GM12878 (cell line): Measurements from ENCODE around the gene EFHC1. TPM values are rescaled to one million over a fixed set of nuclear protein-coding genes. Genes with fewer than 3 reads are reported as not detected.

ENCODE experiments used
- ATAC-seq: fragments of 200-7000 bp; cut with Tn5 transposase; 3 replicates; pipeline ENCODE4 v1.9.1; 2020; ENCODE audit warnings: mild to moderate bottlenecking, moderate library complexity
- BruUV-seq: library from RNA; stranded (reverse); fragments of 400-500 nt; replicated peaks from 2 replicates; lab custom pipeline; 2021; lab: Mats Ljungman, UMichigan
- CTCF ChIA-PET: fragments of 300-600 bp; sonication (Branson Sonifier 250); formaldehyde crosslinking; extraction: SDS; loops from one replicate; lab custom pipeline; 2021; ENCODE audit warnings: inconsistent platforms; lab: Yijun Ruan, JAX
- POLR2A ChIA-PET: fragments of 350-600 bp; formaldehyde crosslinking; extraction: SDS; loops from one replicate; lab custom pipeline; 2021; ENCODE audit warnings: inconsistent platforms; lab: Charles Lee
- RAD21 ChIA-PET: fragments of 300-600 bp; sonication (Branson Sonifier 250); formaldehyde crosslinking; loops from one replicate; lab custom pipeline; 2023; ENCODE audit warnings: antibody characterized with exemption; ENCODE audit not compliant: unreplicated experiment; lab: Charles Lee
- SMC1A ChIA-PET: fragments of 300-600 bp; sonication (Branson Sonifier 250); formaldehyde crosslinking; loops from one replicate; lab custom pipeline; 2023; ENCODE audit not compliant: unreplicated experiment, uncharacterized antibody; lab: Charles Lee
- DNase-seq: peaks from one replicate; pipeline ENCODE4 v3.0.0-alpha.2; 2011; ENCODE audit warnings: low read depth, low spot score
- FAIRE-seq: peaks from 3 replicates; lab custom pipeline; 2011; peaks lifted over from hg19 to GRCh38; lab: Jason Lieb, UNC
- H2AFZ ChIP-seq: 2 replicates; pipeline ENCODE4 v1.6.0; 2011; ENCODE audit warnings: low read depth, low read length, control low read depth; ENCODE audit not compliant: control insufficient read depth
- H3K27ac ChIP-seq: 2 replicates; pipeline ENCODE4 v1.5.1; 2011; ENCODE audit warnings: control low read depth; ENCODE audit not compliant: control insufficient read depth, insufficient read depth
- H3K27me3 ChIP-seq, 2 experiments: replicated peaks in 1 of 2; 2 replicates each; pipeline versions ENCODE4 v1.6.0 to v1.6.1; 2011; ENCODE audit warnings: low read length in 1 of 2; ENCODE audit not compliant: control insufficient read depth in 2 of 2, insufficient read depth in 2 of 2
- H3K36me3 ChIP-seq, 2 experiments: 2 replicates each; pipeline ENCODE4 v1.5.1; 2011; ENCODE audit warnings: low read length in 1 of 2; ENCODE audit not compliant: control insufficient read depth in 2 of 2, insufficient read depth in 2 of 2
- H3K4me1 ChIP-seq: 2 replicates; pipeline ENCODE4 v1.6.1; 2011; ENCODE audit warnings: mild to moderate bottlenecking, low read length, moderate library complexity, mixed read lengths; ENCODE audit not compliant: control insufficient read depth, insufficient read depth
- H3K4me2 ChIP-seq: 2 replicates; pipeline ENCODE4 v1.6.0; 2011; ENCODE audit warnings: control low read depth; ENCODE audit not compliant: control insufficient read depth, insufficient read depth
- H3K4me3 ChIP-seq: fragments of 200-600 bp; sonication (generic); 2 replicates; pipeline ENCODE4 v1.5.1; 2016
- H3K79me2 ChIP-seq: 2 replicates; pipeline ENCODE4 v1.6.0; 2011; ENCODE audit warnings: low read length; ENCODE audit not compliant: control insufficient read depth, insufficient read depth
- H3K9ac ChIP-seq: 2 replicates; pipeline ENCODE4 v1.8.0; 2011; ENCODE audit warnings: low read length, control low read depth, mixed read lengths; ENCODE audit not compliant: control insufficient read depth, insufficient read depth
- H3K9me3 ChIP-seq: replicated peaks from 3 replicates; pipeline ENCODE4 v1.5.1; 2011; ENCODE audit warnings: mild to moderate bottlenecking, low read length; ENCODE audit not compliant: control insufficient read depth, insufficient read depth
- H4K20me1 ChIP-seq: 2 replicates; pipeline ENCODE4 v1.6.0; 2011; ENCODE audit not compliant: control insufficient read depth, insufficient read depth
- ATF2 ChIP-seq: IDR thresholded peaks from 2 replicates; pipeline ENCODE4 v1.6.1; 2012; ENCODE audit warnings: low read length, inconsistent platforms
- PAX5 ChIP-seq: IDR thresholded peaks from 2 replicates; pipeline ENCODE4 v1.6.1; 2011; ENCODE audit warnings: low read depth, low read length, borderline replicate concordance
- RUNX3 ChIP-seq: IDR thresholded peaks from 2 replicates; pipeline ENCODE4 v1.6.1; 2012; ENCODE audit warnings: low read length, inconsistent platforms
- STAT3 ChIP-seq: IDR thresholded peaks from 2 replicates; pipeline ENCODE4 v1.6.1; 2011; ENCODE audit warnings: low read depth, low read length, improper control_type of control experiment
- ZNF384 ChIP-seq: IDR thresholded peaks from 2 replicates; pipeline ENCODE4 v1.6.1; 2012; ENCODE audit warnings: low read depth, mild to moderate bottlenecking, low read length, improper control_type of control experiment, borderline replicate concordance
- WGBS: methylation state at CpG from one replicate; pipeline ENCODE4 v1.1.6; 2016; ENCODE audit warnings: low lambda C conversion rate; ENCODE audit not compliant: insufficient replicate concordance, insufficient coverage; ENCODE audit errors: missing lambda C conversion rate; 5-methylcytosine and 5-hydroxymethylcytosine counted together
- in situ Hi-C: fragments of 300-500 bp; cut with MboI; formaldehyde crosslinking; loops from 9 replicates; pipeline ENCODE4 v1.14.3; 2018; ENCODE audit warnings: mixed read lengths
- intact Hi-C: fragments of 100-400 bp; cut with micrococcal nuclease; formaldehyde crosslinking; loops from one replicate; pipeline ENCODE4 v1.14.2; 2022; ENCODE audit not compliant: unreplicated experiment
- polyA plus RNA-seq, 11 experiments: library from polyadenylated mRNA; depleted of rRNA in 4 of 11; unstranded in 6 of 11; stranded (reverse) in 5 of 11; fragments of >200 nt; fragmentation: Nextera tagmentation in 4 of 11; fragmentation: Illumina TruSeq in 1 of 11; extraction: Ambion mirVana in 4 of 11; extraction: Trizol in 1 of 11; gene quantifications; 1 replicate in 1 of 11; 2 replicates in 10 of 11; pipeline versions ENCODE4 v1.2.1 to v1.2.3, GENCODE V29; 2011 to 2016; ENCODE audit warnings: inconsistent platforms in 2 of 11, missing spikeins in 2 of 11, low read depth in 1 of 11
- total RNA-seq, 4 experiments: library from RNA; depleted of rRNA in 3 of 4; stranded (reverse); fragments of >200 nt in 3 of 4; fragmentation: Illumina TruSeq in 1 of 4; extraction: Trizol in 1 of 4; gene quantifications; 2 replicates each; pipeline versions ENCODE4 v1.2.1 to v1.2.3, GENCODE V29; 2013 to 2021
- TF ChIP-seq, protein P1 (sequence below): fragments of 450-650 bp; IDR thresholded peaks from 2 replicates; pipeline ENCODE4 v1.6.1; 2016; ENCODE audit warnings: mild to moderate bottlenecking, moderate library complexity, borderline replicate concordance

The EFHC1 gene
- total and polyA plus RNA-seq, 10 of the 15 experiments (the other 5 are each of a cell fraction or from before 2014, with no cell fraction given), result 5.5 to 14.5 (median 8.8) TPM

DNA sequence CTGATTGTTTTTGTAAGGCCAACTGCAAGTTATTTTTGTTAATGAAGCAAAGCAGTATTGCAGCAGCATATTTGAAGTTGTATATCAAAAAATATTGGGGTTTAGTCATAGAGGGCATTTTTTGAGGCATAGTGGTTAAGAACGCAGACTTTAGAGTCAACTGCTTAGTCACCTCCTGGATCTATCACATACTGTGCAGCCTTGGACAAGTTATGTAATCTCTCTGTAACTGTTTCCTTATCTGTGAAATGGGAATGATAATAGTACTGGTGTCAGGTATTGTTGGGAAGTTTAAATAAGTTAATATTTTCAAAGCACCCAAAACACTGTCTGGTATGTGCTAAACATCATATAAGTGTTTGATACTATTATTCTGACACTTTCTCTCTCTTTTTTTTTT, 27.2 kb upstream of the EFHC1 start:
- Histone ChIP-seq H3K79me2 (peaks cover 10% of the 10 kb centered on the region), H3K27me3 (no peaks in the 10 kb centered on the region), H3K27ac (no peak overlapping the region), H4K20me1 (no peaks in the 10 kb centered on the region)
- FAIRE-seq, result no peak
- WGBS, result 90% methylated on average over 1 of the region's 1 CpG
- no peak for ATAC-seq
- TF ChIP-seq ATF2 (no peak), RUNX3 (peak; percentile 28; the same call in 1 of the 2 replicates)
- TF ChIP-seq, all 136 proteins: peak for 1
- no TSS peak for BruUV-seq
- DNase-seq, result no peak
- CTCF ChIA-PET, result interaction anchor here (0.9 to 4.5 kb wide), 3 partner anchors 22 to 108 kb away, joined by 4 to 69 read pairs (median 22); partner anchors contain the start of gene MCM3
- Histone ChIP-seq H3K4me2 (no peak overlapping the region), H2AFZ (no peak overlapping the region), H3K9me3 (no peaks in the 10 kb centered on the region; the same call in 2 of the 3 replicates), H3K36me3 (no peaks in the 10 kb centered on the region), H3K4me1 (peaks cover 80% of the 10 kb centered on the region), H3K9ac (no peak overlapping the region), H3K4me3 (no peak overlapping the region)
- POLR2A ChIA-PET, result interaction anchor here (1.1 to 7.0 kb wide), 8 partner anchors 17 to 108 kb away, joined by 3 to 74 read pairs (median 6); partner anchors contain the start of genes MCM3 and PAQR8
- SMC1A ChIA-PET, result interaction anchor here (1.1 to 9.3 kb wide), 8 partner anchors 6 to 106 kb away, joined by 3 to 156 read pairs (median 72); partner anchors contain the start of genes MCM3 and PAQR8
- intact Hi-C loops (no loop called here), in situ Hi-C loops (loop anchor here (5.0 kb wide), 2 partner anchors 91 to 231 kb away; no protein-coding TSS in a partner anchor)
- RAD21 ChIA-PET, result interaction anchor here (5.0 to 7.0 kb wide), 2 partner anchors 85 to 106 kb away, joined by 55 to 112 read pairs; partner anchors contain the start of gene MCM3

DNA sequence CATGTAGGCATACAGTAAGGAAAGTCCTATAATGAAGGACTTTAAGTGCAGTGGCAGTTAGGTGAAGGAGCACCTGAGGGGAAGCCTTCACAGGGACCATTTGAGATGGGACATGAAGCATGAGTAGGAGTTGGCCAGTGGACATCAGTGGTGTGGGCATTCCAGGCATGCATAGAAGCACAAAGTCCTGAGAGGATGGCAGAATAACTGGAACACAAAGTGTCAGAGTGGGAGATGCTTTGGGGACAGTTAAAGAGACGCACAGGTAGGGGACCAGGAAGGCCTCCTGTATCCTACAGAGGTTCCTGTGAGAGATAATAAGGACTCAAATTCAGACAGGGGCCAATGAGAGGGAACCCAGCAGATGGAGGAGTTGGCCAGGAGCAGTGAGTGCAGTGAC, 26.4 kb upstream of the EFHC1 start:
- ChIA-PET RAD21 (interaction anchor here (1.0 to 1.5 kb wide), 2 partner anchors 101 to 108 kb away, joined by 3 to 8 read pairs; partner anchors contain the start of gene MCM3), POLR2A (interaction anchor here (1.0 to 5.1 kb wide), 2 partner anchors 86 to 109 kb away, joined by 3 to 42 read pairs; partner anchors contain the start of gene MCM3), CTCF (interaction anchor here (0.9 to 14.7 kb wide), 3 partner anchors 29 to 230 kb away, joined by 3 to 441 read pairs (median 3); partner anchors contain the start of gene MCM3), SMC1A (interaction anchor here (1.2 to 12.8 kb wide), 3 partner anchors 13 to 110 kb away, joined by 3 to 358 read pairs (median 74); partner anchors contain the start of gene MCM3)
- ATAC-seq, result no peak; the same call in 2 of the 3 replicates
- no peak for FAIRE-seq
- no peaks in the 10 kb centered on the region for H4K20me1 ChIP-seq
- peaks cover 78% of the 10 kb centered on the region for H3K4me1 ChIP-seq
- peak overlapping the region; percentile 76 for H3K27ac ChIP-seq
- no peaks in the 10 kb centered on the region for H3K9me3 ChIP-seq
- H3K36me3 ChIP-seq, result no peaks in the 10 kb centered on the region
- in situ Hi-C loops (loop anchor here (5.0 kb wide), 2 partner anchors 91 to 231 kb away; no protein-coding TSS in a partner anchor), intact Hi-C loops (loop anchor here (1.0 kb wide), 1 partner anchor 109 kb away; the partner anchor contains the start of gene MCM3)
- no peaks in the 10 kb centered on the region for H3K27me3 ChIP-seq
- peak overlapping the region; percentile 75 for H3K4me2 ChIP-seq
- DNase-seq, result no peak
- H3K9ac ChIP-seq, result peak overlapping the region; percentile 18; the same call in 1 of the 2 replicates
- H3K4me3 ChIP-seq, result no peak overlapping the region
- peaks cover 10% of the 10 kb centered on the region for H3K79me2 ChIP-seq
- 100% methylated on average over 1 of the region's 1 CpG for WGBS
- peak overlapping the region; percentile 32 for H2AFZ ChIP-seq
- BruUV-seq, result no TSS peak
- TF ChIP-seq ZNF384 (no peak), ATF2 (0 out of 2 replicates have a peak, but pooled peaks have one; percentile 10), PAX5 (no peak), STAT3 (no peak)
- TF ChIP-seq, protein P1, sequence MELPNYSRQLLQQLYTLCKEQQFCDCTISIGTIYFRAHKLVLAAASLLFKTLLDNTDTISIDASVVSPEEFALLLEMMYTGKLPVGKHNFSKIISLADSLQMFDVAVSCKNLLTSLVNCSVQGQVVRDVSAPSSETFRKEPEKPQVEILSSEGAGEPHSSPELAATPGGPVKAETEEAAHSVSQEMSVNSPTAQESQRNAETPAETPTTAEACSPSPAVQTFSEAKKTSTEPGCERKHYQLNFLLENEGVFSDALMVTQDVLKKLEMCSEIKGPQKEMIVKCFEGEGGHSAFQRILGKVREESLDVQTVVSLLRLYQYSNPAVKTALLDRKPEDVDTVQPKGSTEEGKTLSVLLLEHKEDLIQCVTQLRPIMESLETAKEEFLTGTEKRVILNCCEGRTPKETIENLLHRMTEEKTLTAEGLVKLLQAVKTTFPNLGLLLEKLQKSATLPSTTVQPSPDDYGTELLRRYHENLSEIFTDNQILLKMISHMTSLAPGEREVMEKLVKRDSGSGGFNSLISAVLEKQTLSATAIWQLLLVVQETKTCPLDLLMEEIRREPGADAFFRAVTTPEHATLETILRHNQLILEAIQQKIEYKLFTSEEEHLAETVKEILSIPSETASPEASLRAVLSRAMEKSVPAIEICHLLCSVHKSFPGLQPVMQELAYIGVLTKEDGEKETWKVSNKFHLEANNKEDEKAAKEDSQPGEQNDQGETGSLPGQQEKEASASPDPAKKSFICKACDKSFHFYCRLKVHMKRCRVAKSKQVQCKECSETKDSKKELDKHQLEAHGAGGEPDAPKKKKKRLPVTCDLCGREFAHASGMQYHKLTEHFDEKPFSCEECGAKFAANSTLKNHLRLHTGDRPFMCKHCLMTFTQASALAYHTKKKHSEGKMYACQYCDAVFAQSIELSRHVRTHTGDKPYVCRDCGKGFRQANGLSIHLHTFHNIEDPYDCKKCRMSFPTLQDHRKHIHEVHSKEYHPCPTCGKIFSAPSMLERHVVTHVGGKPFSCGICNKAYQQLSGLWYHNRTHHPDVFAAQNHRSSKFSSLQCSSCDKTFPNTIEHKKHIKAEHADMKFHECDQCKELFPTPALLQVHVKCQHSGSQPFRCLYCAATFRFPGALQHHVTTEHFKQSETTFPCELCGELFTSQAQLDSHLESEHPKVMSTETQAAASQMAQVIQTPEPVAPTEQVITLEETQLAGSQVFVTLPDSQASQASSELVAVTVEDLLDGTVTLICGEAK, result 0 out of 2 replicates have a peak, but pooled peaks have one; percentile 52
